Measurements from ENCODE around the gene OPRM1. TPM values are rescaled to one million over a fixed set of nuclear protein-coding genes. Genes with fewer than 3 reads are reported as not detected.
A peak's percentile ranks its signal among the peaks of the same experiment; 100 is the strongest.

Gene OPRM1
- total RNA-seq, 2 experiments from 2014 or later = not detected

DNA sequence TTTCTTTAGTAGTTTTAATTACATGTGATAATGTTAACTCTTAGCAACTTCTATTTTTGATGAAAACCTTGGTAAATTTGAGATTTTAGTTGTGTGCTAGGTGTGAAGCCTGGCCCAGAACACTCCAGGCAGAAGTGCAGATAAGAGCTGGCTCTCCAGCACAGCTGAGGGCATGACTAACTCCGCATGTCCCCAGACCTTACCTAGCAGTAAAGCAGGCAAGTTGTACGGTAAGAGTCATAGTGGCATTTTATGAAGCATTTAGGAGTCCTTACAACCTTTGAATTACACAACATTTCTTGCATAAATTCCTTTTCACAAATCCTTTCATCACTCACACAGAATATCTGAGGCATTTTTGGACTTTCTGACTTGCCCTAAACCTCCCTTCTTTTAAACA, 67.2 kb downstream of the OPRM1 start:
- no peak overlapping the region for H3K4me3 Mint-ChIP-seq
- no peaks in the 10 kb centered on the region for H3K36me3 Mint-ChIP-seq
- DNase-seq = no peak
- H3K4me1 Mint-ChIP-seq = no peaks in the 10 kb centered on the region
- peaks cover 2% of the 10 kb centered on the region for H3K9me3 Mint-ChIP-seq
- peaks cover 11% of the 10 kb centered on the region for H3K27me3 Mint-ChIP-seq
- H3K27ac Mint-ChIP-seq = no peak overlapping the region

DNA sequence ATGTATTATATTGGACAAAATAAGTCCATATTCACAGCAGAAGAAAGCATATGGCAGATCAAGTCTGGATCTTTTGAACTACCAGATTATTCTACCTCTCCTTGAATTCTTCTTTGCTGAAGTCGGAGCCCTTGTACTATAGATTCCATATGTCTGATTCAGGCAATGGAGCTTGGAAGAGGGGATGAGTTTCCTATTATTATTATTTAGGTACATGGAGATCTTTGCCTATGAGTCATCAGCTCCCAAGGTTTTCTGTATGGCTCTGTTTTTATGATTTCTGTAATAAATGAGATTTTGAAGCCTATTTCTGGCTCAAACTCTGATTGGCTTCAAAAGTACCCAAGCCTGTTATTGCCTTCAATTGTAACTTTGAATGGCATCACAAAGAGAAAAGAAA, 72.0 kb downstream of the OPRM1 start:
- no peak overlapping the region for H3K4me3 Mint-ChIP-seq

DNA sequence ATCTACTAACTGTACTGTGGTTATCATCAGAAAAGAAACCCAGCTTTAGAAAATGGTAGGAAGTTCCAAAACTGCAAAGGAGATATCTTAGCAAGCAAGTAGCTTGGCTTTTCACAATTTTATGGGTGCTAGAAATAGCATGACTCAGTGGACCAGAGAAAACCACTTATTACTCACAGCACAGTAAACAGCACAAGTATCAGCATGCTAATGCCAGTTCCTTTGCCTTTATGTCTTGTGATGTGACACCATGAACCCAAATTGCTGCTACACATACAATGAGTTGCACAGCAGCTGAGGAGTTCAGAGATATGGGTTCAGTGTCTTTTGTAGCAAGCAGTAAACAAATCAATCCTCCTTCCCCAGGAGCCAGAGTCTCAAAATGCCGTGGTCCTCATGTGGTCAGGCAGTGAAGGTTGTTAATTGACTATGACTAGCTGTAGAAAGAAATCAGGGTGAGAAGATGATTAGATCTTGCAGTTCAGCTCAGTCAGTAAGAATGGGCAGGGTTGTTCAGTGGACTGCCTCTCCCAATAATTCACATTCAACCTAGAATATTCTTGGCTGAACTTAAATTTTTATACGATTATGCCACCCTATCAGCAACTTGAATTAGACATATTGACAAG, 73.3 kb downstream of the OPRM1 start:
- Mint-ChIP-seq H3K27ac (no peak overlapping the region), H3K36me3 (no peaks in the 10 kb centered on the region), H3K4me3 (no peak overlapping the region), H3K4me1 (no peaks in the 10 kb centered on the region), H3K27me3 (no peaks in the 10 kb centered on the region), H3K9me3 (no peaks in the 10 kb centered on the region)
- no peak for DNase-seq

More for the DNA sequence above, 72.0 kb downstream of the OPRM1 start:
- H3K27ac Mint-ChIP-seq = no peak overlapping the region
- H3K9me3 Mint-ChIP-seq = no peaks in the 10 kb centered on the region
- H3K27me3 Mint-ChIP-seq = no peaks in the 10 kb centered on the region
- no peak for DNase-seq
- no peaks in the 10 kb centered on the region for H3K4me1 Mint-ChIP-seq
- H3K36me3 Mint-ChIP-seq = no peaks in the 10 kb centered on the region

DNA sequence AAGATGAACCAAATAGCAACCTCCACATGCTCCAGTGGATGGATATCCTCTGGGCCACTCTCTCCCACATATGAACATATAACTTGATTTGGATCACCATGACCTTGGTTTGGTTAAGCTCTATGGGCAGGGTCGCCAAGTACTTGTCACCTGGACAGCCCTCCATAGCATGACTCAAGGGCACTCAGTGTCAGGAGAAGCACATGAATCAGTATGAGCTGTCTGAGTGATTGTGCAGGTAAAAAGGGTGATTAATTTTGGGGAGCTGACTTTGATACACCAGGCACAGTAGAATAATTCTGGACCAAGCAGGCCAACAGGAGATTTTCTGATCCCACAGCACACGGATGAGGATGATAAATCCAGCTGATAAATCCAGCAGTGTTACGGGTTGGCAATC, 74.4 kb downstream of the OPRM1 start:
- no peaks in the 10 kb centered on the region for H3K9me3 Mint-ChIP-seq
- no peaks in the 10 kb centered on the region for H3K27me3 Mint-ChIP-seq
- H3K4me3 Mint-ChIP-seq = no peak overlapping the region
- no peaks in the 10 kb centered on the region for H3K4me1 Mint-ChIP-seq
- no peaks in the 10 kb centered on the region for H3K36me3 Mint-ChIP-seq
- DNase-seq = no peak
- no peak overlapping the region for H3K27ac Mint-ChIP-seq

DNA sequence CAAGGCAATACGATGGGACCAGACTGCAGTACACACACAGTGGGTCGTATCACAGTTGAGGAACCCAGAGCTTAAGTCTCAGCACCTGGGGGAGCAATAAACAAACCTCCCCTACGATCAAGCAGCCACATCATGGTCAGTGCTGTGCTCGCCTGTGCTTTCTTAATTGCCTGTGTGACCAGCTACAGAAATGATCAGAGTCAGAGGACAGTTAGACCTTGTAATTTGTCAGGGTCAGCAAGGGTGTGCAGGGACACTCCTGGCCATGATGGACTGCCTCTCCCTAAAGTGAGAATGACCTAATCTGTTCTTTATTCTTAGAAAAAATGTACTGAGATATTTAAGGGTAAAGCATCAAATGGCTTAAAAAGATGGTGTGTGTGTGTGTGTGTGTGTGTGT, 78.4 kb downstream of the OPRM1 start:
- Mint-ChIP-seq H3K36me3 (no peaks in the 10 kb centered on the region), H3K4me3 (no peak overlapping the region), H3K27ac (no peak overlapping the region), H3K27me3 (peaks cover 8% of the 10 kb centered on the region), H3K9me3 (no peaks in the 10 kb centered on the region), H3K4me1 (no peaks in the 10 kb centered on the region)
- no peak for DNase-seq

DNA sequence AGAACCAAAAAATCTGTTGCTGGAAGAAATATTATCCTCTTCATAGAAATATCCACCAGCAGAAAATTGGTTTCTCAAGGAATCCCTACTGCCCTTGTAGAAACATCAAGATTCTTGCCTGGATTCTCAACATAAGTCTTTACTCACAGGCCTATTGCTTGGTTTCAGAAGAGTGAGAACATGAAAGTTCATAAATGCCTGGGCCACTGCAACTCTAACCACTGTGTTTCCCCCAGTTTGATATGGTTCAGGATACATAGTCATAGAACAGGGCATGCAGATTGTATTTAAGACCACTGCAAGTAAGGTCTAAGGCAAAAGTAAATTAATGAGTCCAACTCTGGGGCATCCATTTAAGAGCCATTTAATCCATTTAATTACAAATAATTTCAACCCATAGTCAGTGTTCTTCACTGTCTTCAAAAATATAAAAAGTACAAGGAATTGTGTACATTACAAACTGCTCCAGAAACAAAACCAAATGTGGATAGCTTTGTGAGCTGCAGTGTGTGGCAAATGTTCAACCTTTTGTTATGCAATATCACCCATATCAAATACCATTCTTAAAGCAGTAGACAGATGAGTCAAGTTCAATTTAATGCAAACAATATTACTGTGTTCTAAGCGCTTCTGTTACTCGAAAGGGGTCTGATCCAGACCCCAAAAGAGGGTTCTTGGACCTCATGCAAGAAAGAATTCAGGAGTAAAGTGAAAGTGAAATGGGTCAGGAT, 83.3 kb downstream of the OPRM1 start:
- Mint-ChIP-seq H3K9me3 (no peaks in the 10 kb centered on the region), H3K27me3 (peaks cover 8% of the 10 kb centered on the region), H3K36me3 (no peaks in the 10 kb centered on the region), H3K4me1 (no peaks in the 10 kb centered on the region), H3K4me3 (no peak overlapping the region), H3K27ac (no peak overlapping the region)
- no peak for DNase-seq

DNA sequence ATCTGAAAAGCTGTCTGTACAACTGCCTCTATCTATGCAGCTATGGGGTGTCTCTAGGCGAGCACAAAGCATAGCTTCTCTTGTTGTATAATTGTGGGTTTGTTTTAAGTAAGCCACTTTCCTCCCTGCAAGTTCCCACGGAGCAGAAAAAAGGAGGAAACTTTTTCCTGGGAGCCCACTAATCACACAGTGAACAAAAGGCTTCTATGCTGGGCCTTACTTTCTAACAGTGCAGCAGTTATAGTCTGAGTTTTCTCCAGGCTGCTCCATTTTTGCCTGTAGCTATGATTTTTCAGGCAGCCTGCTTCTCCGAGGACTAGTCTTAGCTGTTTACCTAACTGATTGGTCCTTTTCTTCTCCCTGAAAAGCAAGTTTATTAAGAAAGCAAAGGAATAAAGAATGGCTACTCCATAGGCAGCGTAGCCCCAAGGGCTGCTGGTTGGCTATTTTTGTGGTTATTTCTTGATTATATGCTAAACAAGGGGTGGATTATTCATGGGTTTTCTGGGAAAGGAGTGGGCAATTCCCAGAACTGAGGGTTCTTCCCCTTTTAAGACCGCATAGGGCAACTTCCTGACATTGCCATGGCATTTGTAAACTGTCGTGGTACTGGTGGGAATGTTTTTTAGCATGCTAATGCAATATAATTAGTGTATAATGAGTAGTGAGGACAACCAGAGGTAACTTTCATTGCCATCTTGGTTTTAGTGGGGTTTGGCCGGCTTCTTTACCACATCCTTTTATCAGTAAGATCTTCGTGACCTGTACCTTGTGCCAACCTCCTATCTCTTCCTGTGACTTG, 84.3 kb downstream of the OPRM1 start:
- no peaks in the 10 kb centered on the region for H3K4me1 Mint-ChIP-seq
- DNase-seq = no peak
- H3K36me3 Mint-ChIP-seq = no peaks in the 10 kb centered on the region
- H3K27ac Mint-ChIP-seq = no peak overlapping the region
- H3K4me3 Mint-ChIP-seq = no peak overlapping the region
- no peaks in the 10 kb centered on the region for H3K9me3 Mint-ChIP-seq
- peaks cover 8% of the 10 kb centered on the region for H3K27me3 Mint-ChIP-seq

DNA sequence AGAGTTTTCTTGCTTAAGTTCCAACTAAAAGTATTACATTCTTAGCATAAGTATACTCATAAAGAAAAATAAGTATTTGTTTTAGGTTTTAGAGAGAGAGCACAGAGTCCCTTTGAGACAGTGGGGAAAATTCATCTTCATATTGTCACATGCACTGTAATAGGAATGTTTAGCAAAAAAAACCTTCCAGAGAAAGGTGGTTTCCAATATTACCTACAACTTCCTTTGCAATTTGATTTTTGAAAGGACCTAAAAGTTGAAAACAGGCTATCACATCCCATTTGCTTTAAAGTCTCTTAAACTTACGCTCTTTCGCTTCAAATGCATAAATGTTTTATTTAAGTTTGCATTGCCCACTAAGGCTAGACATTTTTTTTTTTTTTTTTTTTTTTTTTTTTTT, 86.4 kb downstream of the OPRM1 start:
- no peaks in the 10 kb centered on the region for H3K4me1 Mint-ChIP-seq
- no peak for DNase-seq
- H3K27ac Mint-ChIP-seq = no peak overlapping the region
- no peaks in the 10 kb centered on the region for H3K27me3 Mint-ChIP-seq
- H3K9me3 Mint-ChIP-seq = no peaks in the 10 kb centered on the region
- H3K4me3 Mint-ChIP-seq = no peak overlapping the region
- no peaks in the 10 kb centered on the region for H3K36me3 Mint-ChIP-seq

DNA sequence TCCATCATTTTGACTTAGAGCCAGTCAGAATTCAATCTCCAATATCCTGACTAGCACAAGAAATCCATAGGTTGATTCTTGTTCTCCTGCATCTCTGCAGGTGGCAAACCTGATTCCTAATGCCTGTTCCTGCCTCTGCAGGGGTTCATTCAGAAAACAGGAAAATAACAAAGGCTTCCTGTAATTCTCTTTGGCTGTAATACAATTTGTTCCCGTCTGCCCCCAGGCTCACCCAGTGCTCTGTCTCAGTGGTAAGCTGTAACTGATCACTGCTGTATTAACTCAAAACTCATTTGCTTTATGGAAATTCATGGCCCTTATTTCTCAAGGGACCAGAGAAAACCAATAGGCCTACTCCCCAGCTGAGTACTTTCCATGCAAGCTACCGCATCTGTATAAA, 88.6 kb downstream of the OPRM1 start:
- no peaks in the 10 kb centered on the region for H3K4me1 Mint-ChIP-seq
- H3K36me3 Mint-ChIP-seq = no peaks in the 10 kb centered on the region
- no peaks in the 10 kb centered on the region for H3K9me3 Mint-ChIP-seq
- H3K27me3 Mint-ChIP-seq = no peaks in the 10 kb centered on the region
- no peak overlapping the region for H3K4me3 Mint-ChIP-seq
- DNase-seq = no peak
- H3K27ac Mint-ChIP-seq = no peak overlapping the region

DNA sequence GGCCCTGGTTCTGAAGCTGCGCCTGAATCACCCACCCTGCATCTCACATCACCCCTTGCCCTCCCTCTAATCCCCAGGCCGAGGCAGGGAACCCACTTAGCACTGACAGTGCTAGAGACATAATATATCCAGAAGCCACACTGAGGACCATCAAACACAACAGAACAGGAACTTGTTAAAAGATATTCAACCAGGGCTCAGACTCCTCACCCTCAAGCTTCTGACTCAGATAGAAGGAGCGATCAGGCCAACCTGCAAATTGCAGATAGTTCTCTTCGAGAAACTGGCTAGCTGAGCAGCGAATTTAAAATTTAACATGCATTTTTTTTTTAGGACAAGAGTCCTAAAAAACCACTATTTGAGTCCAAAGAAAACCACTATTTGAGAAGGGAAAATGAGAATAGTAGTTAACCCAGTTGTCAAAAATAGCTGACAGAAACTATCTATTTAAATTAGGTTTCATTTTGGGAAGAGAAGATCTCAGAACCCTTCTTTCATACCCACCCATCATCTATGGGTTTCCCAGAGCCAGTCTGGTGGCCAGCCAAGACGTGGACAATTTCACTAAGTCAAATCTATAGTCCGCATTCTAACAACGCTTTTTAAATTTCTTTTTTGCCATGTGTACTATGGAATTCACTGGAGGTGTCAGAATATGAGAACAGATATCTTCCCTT, 95.6 kb downstream of the OPRM1 start:
- H3K4me1 Mint-ChIP-seq = peaks cover 2% of the 10 kb centered on the region
- H3K27me3 Mint-ChIP-seq = no peaks in the 10 kb centered on the region
- no peaks in the 10 kb centered on the region for H3K9me3 Mint-ChIP-seq
- H3K27ac Mint-ChIP-seq = no peak overlapping the region
- no peak overlapping the region for H3K4me3 Mint-ChIP-seq
- no peak for DNase-seq
- no peaks in the 10 kb centered on the region for H3K36me3 Mint-ChIP-seq

DNA sequence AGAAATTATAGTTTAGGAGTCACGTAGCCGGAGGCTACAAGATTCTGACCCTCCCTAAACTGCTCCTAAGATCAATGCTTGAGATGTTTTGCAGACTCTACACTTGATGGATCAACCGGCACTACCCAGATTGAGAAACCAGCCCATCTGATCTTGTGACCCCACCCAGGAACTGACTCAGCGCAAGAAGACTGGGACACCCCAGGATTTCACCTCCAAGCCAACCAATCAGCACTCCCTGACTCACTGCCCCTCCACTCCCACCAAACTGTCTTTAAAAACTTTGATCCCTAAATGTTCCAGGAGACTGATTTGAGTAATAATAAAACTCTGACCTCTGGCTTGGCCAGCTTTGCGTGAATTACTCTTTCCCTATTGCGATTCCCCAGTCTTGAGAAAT, 99.8 kb downstream of the OPRM1 start:
- Mint-ChIP-seq H3K9me3 (no peaks in the 10 kb centered on the region), H3K4me1 (peaks cover 6% of the 10 kb centered on the region), H3K27me3 (peaks cover 4% of the 10 kb centered on the region), H3K36me3 (no peaks in the 10 kb centered on the region), H3K27ac (no peak overlapping the region), H3K4me3 (no peak overlapping the region)
- DNase-seq = no peak

DNA sequence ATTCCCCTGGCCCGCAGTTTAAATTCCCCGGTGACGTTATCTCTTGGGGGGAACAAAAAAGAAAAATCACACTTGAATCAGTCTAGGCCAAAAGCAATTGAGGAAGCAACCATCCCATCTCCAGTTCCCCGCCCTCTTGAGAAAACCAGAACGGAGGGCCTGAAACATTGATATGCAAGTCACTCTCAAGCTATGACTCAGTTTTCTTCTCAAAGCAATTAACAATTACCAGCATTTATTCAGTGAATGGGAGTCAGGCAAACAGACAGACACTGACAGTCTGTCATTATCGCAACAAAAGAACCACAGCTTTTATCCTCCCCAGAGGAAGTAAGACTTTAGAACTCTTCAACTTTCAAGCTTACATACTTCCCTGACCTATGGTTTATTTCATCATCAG, 100.9 kb downstream of the OPRM1 start:
- H3K9me3 Mint-ChIP-seq = no peaks in the 10 kb centered on the region
- H3K4me3 Mint-ChIP-seq = no peak overlapping the region
- H3K36me3 Mint-ChIP-seq = no peaks in the 10 kb centered on the region
- no peak overlapping the region for H3K27ac Mint-ChIP-seq
- peaks cover 6% of the 10 kb centered on the region for H3K4me1 Mint-ChIP-seq
- no peak for DNase-seq
- peaks cover 4% of the 10 kb centered on the region for H3K27me3 Mint-ChIP-seq

DNA sequence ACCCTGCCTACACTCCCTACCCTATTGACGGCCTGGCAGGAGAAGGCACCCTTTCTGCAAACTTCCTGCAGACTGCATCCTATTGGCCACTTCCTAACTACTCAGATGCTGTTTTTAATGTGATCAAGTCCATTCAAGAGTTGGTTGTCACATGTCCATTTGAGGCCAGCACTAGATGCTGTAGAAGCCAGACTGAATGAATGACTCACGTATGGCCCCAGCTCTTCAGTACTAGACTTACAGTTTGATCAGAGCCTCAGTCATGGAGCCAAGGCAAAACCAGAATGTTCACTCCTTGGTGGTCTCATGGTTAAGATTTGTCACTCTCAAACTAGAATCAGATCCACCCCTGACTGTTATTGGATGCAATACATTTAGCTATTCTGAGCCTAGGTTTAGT, 101.7 kb downstream of the OPRM1 start:
- Mint-ChIP-seq H3K27ac (no peak overlapping the region), H3K9me3 (no peaks in the 10 kb centered on the region), H3K4me3 (no peak overlapping the region), H3K4me1 (peaks cover 6% of the 10 kb centered on the region), H3K36me3 (no peaks in the 10 kb centered on the region), H3K27me3 (peaks cover 4% of the 10 kb centered on the region)
- no peak for DNase-seq

DNA sequence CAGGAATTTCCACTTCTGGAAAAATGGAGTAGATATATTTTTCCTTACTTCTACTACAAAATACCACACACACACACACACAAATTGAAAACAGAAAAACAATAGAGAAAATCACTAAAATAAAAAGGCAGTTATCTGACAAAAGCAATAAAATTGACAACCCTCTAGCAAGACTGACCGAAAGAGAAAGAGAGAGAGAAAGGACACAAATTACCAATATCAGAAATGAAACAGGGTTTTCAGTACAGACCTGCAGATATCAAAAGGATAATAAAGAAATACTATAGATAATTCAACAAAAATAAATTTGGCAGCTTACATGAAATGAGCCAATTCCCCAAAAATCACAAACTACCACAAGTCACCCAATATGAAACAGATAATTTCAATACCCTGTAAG, 104.7 kb downstream of the OPRM1 start:
- DNase-seq = no peak
- no peaks in the 10 kb centered on the region for H3K9me3 Mint-ChIP-seq
- H3K27ac Mint-ChIP-seq = no peak overlapping the region
- peaks cover 9% of the 10 kb centered on the region for H3K4me1 Mint-ChIP-seq
- no peak overlapping the region for H3K4me3 Mint-ChIP-seq
- peaks cover 4% of the 10 kb centered on the region for H3K27me3 Mint-ChIP-seq
- no peaks in the 10 kb centered on the region for H3K36me3 Mint-ChIP-seq

DNA sequence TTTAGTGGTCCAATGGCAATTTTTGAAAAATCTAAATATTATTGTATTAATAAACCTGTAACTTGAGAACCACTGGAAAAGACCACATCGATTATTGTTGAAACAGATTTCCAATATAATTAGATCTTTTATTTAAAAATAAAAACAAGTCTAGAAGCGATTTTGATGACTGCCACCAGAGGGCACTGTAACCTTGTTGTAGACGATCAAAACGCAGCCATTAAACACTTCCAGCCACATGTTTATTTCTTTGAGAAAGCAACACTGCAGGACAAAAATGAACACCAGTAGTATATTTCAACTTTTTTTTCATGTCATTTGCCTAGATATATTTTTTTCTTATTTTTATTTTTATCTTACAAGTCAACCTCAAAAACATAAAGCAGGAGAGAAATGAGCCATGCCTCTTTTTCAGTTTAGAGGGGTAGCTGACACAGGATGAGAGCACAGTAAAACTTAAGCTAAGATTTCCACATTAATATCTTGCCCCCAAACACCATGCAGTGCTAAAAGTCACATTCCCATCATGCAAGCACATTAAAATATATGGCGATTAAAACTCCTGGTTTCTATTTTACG, 115.4 kb downstream of the OPRM1 start:
- peak overlapping the region; percentile 39 for H3K27ac Mint-ChIP-seq
- H3K9me3 Mint-ChIP-seq = no peaks in the 10 kb centered on the region
- peaks cover 41% of the 10 kb centered on the region for H3K4me1 Mint-ChIP-seq
- no peaks in the 10 kb centered on the region for H3K27me3 Mint-ChIP-seq
- H3K36me3 Mint-ChIP-seq = peaks cover 5% of the 10 kb centered on the region
- peak; percentile 24 for DNase-seq
- no peak overlapping the region for H3K4me3 Mint-ChIP-seq
